K562 (cell line): ENCODE data around the gene IL20. TPM values are rescaled to one million over a fixed set of nuclear protein-coding genes. Genes with fewer than 3 reads are reported as not detected.
"Not testable (repeated sequence)": the region's sequence is repeated elsewhere in the genome, so short reads cannot be mapped to it uniquely, and the experiment has no call there.

ENCODE experiments used
- ATAC-seq: fragments of 200-7000 bp; cut with Tn5 transposase; 3 replicates; pipeline ENCODE4 v1.9.1; 2020; ENCODE audit warnings: moderate library complexity
- BruUV-seq: library from RNA; stranded (reverse); fragments of 400-500 nt; replicated peaks from 2 replicates; lab custom pipeline; 2021; lab: Mats Ljungman, UMichigan
- CTCF ChIA-PET: fragments of 300-600 bp; formaldehyde crosslinking; extraction: SDS; loops from one replicate; lab custom pipeline; 2021; ENCODE audit warnings: low intra/inter-chr PET ratio; lab: Yijun Ruan, JAX
- POLR2A ChIA-PET: fragments of 300-600, 350-650 bp; sonication (Branson Sonifier 250); formaldehyde crosslinking; extraction: SDS; loops from one replicate; lab custom pipeline; 2021; ENCODE audit warnings: antibody characterized with exemption, inconsistent platforms; lab: Yijun Ruan, JAX
- DNase-seq, 4 experiments: peaks; one replicate each; pipeline versions ENCODE4 v3.0.0 to v3.0.0-alpha.2; 2011 to 2018; ENCODE audit warnings: low spot score in 3 of 4, mixed read lengths in 3 of 4; ENCODE audit errors: extremely low read depth in 1 of 4
- FAIRE-seq: peaks from 2 replicates; lab custom pipeline; 2011; peaks lifted over from hg19 to GRCh38; lab: Jason Lieb, UNC
- H2AFZ ChIP-seq: 2 replicates; pipeline ENCODE4 v1.6.0; 2011; ENCODE audit warnings: low read depth, low read length, control low read depth, inconsistent platforms
- H3K27ac ChIP-seq: fragments of 200-600 bp; 3 replicates; pipeline ENCODE4 v1.8.0; 2011; ENCODE audit warnings: low read depth, mild to moderate bottlenecking, control low read depth, inconsistent platforms, low read length, moderate library complexity, mixed read lengths; ENCODE audit errors: extremely low read depth
- H3K27me3 ChIP-seq, 2 experiments: fragments of 300-600 bp in 1 of 2; 2 replicates in 1 of 2; 3 replicates in 1 of 2; pipeline versions ENCODE4 v1.6.0 to v1.8.0; 2011; ENCODE audit warnings: inconsistent platforms in 2 of 2, low read length in 2 of 2, mild to moderate bottlenecking in 1 of 2, mixed read lengths in 1 of 2, moderate library complexity in 1 of 2; ENCODE audit not compliant: control insufficient read depth in 2 of 2, insufficient read depth in 2 of 2
- H3K36me3 ChIP-seq: fragments of 300-600 bp; 3 replicates; pipeline ENCODE4 v1.8.0; 2011; ENCODE audit warnings: mild to moderate bottlenecking, low read length, inconsistent platforms; ENCODE audit not compliant: control insufficient read depth, insufficient read depth
- H3K4me1 ChIP-seq, 2 experiments: fragments of 200-600 bp in 1 of 2; replicated peaks in 1 of 2; 2 replicates in 1 of 2; 3 replicates in 1 of 2; pipeline versions ENCODE4 v1.5.1 to v1.8.0; 2011; ENCODE audit warnings: inconsistent platforms in 2 of 2, low read length in 2 of 2, mild to moderate bottlenecking in 1 of 2, mixed read lengths in 1 of 2, moderate library complexity in 1 of 2; ENCODE audit not compliant: control insufficient read depth in 2 of 2, insufficient read depth in 2 of 2
- H3K4me2 ChIP-seq: 2 replicates; pipeline ENCODE4 v1.6.1; 2011; ENCODE audit warnings: low read length, control low read depth, inconsistent platforms, mixed read lengths; ENCODE audit not compliant: insufficient read depth
- H3K4me3 ChIP-seq: fragments of 200-600 bp; sonication (generic), shearing (Covaris generic); 2 replicates; pipeline ENCODE4 v1.5.1; 2016; ENCODE audit warnings: control low read depth, inconsistent platforms
- H3K79me2 ChIP-seq: fragments of 200-600 bp; 3 replicates; pipeline ENCODE4 v1.8.0; 2011; ENCODE audit warnings: low read length, inconsistent platforms; ENCODE audit not compliant: control insufficient read depth, insufficient read depth
- H3K9ac ChIP-seq, 2 experiments: 2 replicates each; pipeline versions ENCODE4 v1.6.0 to v1.6.1; 2011; ENCODE audit warnings: low read depth in 2 of 2, low read length in 2 of 2, control low read depth in 1 of 2, inconsistent platforms in 1 of 2, mild to moderate bottlenecking in 1 of 2, mixed read lengths in 1 of 2; ENCODE audit not compliant: insufficient read depth in 1 of 2
- H3K9me1 ChIP-seq: one replicate; pipeline ENCODE4 v1.6.0; 2011; ENCODE audit warnings: inconsistent platforms, mild to moderate bottlenecking, low read length, moderate library complexity; ENCODE audit not compliant: control insufficient read depth, insufficient read depth
- H3K9me3 ChIP-seq: replicated peaks from 2 replicates; pipeline ENCODE4 v1.5.1; 2011; ENCODE audit warnings: low read depth, low read length, inconsistent platforms; ENCODE audit not compliant: control insufficient read depth, insufficient read depth
- H4K20me1 ChIP-seq: replicated peaks from 2 replicates; pipeline ENCODE4 v1.6.1; 2011; ENCODE audit warnings: low read length, inconsistent platforms, mixed read lengths; ENCODE audit not compliant: control insufficient read depth, insufficient read depth
- BCOR ChIP-seq: fragments of 450-650 bp; IDR thresholded peaks from 2 replicates; pipeline ENCODE4 v1.6.1; 2016
- KDM1A ChIP-seq, 2 experiments: fragments of 450-650 bp; IDR thresholded peaks; 2 replicates each; pipeline ENCODE4 v1.6.1; 2016; ENCODE audit warnings: mild to moderate bottlenecking in 2 of 2
- RBM25 ChIP-seq: fragments of 200-400 bp; formaldehyde crosslinking; IDR thresholded peaks from 2 replicates; pipeline ENCODE4 v1.6.1; 2018; ENCODE audit warnings: low read length, low read depth, moderate library complexity; ENCODE audit not compliant: severe bottlenecking
- SMARCA5 ChIP-seq: fragments of 450-650 bp; IDR thresholded peaks from 2 replicates; pipeline ENCODE4 v1.6.1; 2016
- TRIM28 ChIP-seq: fragments of 450-650 bp; IDR thresholded peaks from 2 replicates; pipeline ENCODE4 v1.6.1; 2017
- ZNF146 ChIP-seq: IDR thresholded peaks from one replicate; pipeline ENCODE4 v1.6.1; 2018; ENCODE audit warnings: missing compliant biosample characterization; ENCODE audit not compliant: unreplicated experiment
- WGBS: fragments of 100-300 bp; shearing (Covaris generic); methylation state at CpG from one replicate; pipeline ENCODE4 v1.1.6; 2016; ENCODE audit warnings: low coverage, mixed read lengths; ENCODE audit not compliant: insufficient coverage; ENCODE audit errors: missing lambda C conversion rate; 5-methylcytosine and 5-hydroxymethylcytosine counted together
- in situ Hi-C: fragments of 300-500 bp; cut with MboI; formaldehyde crosslinking; loops from 4 replicates; pipeline ENCODE4 v1.15.0; 2018; ENCODE audit warnings: inconsistent platforms, mixed read lengths
- intact Hi-C: fragments of 100-400 bp; cut with micrococcal nuclease; formaldehyde crosslinking; loops from 2 replicates; pipeline ENCODE4 v1.14.2; 2022
- polyA plus RNA-seq, 8 experiments: library from polyadenylated mRNA; depleted of rRNA in 4 of 8; stranded (reverse) in 5 of 8; unstranded in 3 of 8; fragments of >200 nt; fragmentation: Nextera tagmentation in 2 of 8; fragmentation: Illumina TruSeq in 1 of 8; extraction: Ambion mirVana in 2 of 8; extraction: Trizol in 1 of 8; gene quantifications; 2 replicates each; pipeline versions ENCODE4 v1.2.1 to v1.2.3, GENCODE V29; 2011 to 2014; ENCODE audit warnings: inconsistent platforms in 1 of 8, missing spikeins in 1 of 8
- total RNA-seq, 7 experiments: library from RNA; depleted of rRNA in 6 of 7; stranded (reverse); fragments of >200 nt in 6 of 7; fragmentation: Illumina TruSeq in 2 of 7; extraction: Trizol in 2 of 7; gene quantifications; 2 replicates each; pipeline versions ENCODE4 v1.2.1 to v1.2.3, GENCODE V29; 2011 to 2021; ENCODE audit warnings: low replicate concordance in 1 of 7

IL20 gene
- total and polyA plus RNA-seq, 9 of the 15 experiments (the other 6 are each of a cell fraction or from before 2014, with no cell fraction given): not detected

DNA sequence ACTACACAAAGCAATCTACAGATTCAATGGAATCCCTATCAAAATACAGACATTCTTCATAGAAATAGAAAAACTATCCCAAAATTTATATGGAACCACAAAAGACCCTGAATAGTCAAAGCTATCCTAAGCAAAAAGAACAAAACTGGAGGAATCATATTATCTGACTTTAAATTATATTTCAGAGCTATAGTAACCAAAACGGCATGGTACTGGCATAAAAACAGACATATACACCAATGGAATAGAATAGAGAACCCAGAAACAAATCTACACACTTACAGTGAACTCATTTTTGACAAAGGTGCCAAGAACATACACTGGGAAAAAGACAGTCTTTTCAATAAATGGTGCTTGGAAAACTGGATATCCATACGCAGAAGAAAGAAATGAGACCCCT, 12.8 kb upstream of the IL20 start:
- H3K4me1 ChIP-seq, H3K27ac ChIP-seq, H3K9ac ChIP-seq, H3K36me3 ChIP-seq, H3K9me1 ChIP-seq, CTCF ChIA-PET, intact Hi-C loops, BruUV-seq, H3K4me2 ChIP-seq, DNase-seq, H3K9me3 ChIP-seq, FAIRE-seq, H3K79me2 ChIP-seq, in situ Hi-C loops, H4K20me1 ChIP-seq, H2AFZ ChIP-seq, ATAC-seq, H3K4me3 ChIP-seq: not testable (repeated sequence)
- POLR2A ChIA-PET: interaction anchor here (0.6 kb wide), 1 partner anchor 62 kb away, joined by 3 read pairs; no protein-coding TSS in a partner anchor
- peak; percentile 84 for TF ChIP-seq RBM25
- peak; percentile 75; the same call in 1 of the 2 replicates for TF ChIP-seq TRIM28
- 0 out of 4 replicates have a peak, but pooled peaks of 1 of the 2 experiments have one; percentile 27 for TF ChIP-seq KDM1A (IDR thresholded peaks at IDR 0.05)
- peak; percentile 35; the same call in 1 of the 2 replicates for TF ChIP-seq SMARCA5
- 25% methylated on average over 2 of the region's 2 CpGs for WGBS
- H3K27me3 ChIP-seq: peaks cover 3 to 17% of the 10 kb centered on the region in 2 experiments; a peak in 3 of 5 replicates

DNA sequence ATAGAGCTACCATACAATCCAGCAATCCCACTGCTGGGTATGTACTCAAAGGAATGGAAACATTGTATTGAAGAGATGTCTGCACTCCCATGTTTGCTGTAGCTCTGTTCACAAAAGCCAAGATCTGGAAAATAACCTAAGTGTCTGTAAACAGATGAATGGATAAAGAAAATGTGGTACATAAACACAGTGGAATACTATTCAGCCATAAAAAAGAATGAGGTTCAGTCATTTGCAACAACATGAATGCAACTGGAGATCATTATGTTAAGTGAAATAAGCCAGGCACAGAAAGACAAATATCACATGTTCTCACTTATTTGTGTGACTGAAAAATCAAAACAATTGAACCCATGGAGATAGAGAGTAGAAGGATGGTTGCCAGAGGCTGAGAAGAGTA, 11.7 kb upstream of the IL20 start:
- CTCF ChIA-PET, H3K27ac ChIP-seq, H3K9ac ChIP-seq, H2AFZ ChIP-seq, BruUV-seq, H3K79me2 ChIP-seq, DNase-seq, H3K9me1 ChIP-seq, H3K36me3 ChIP-seq, H3K4me3 ChIP-seq, H3K4me1 ChIP-seq, H3K9me3 ChIP-seq, ATAC-seq, intact Hi-C loops, in situ Hi-C loops, H4K20me1 ChIP-seq, H3K4me2 ChIP-seq, FAIRE-seq: not testable (repeated sequence)
- TF ChIP-seq RBM25 (peak; percentile 24), KDM1A (IDR thresholded peaks at IDR 0.05) (0 out of 4 replicates have a peak, but pooled peaks of 1 of the 2 experiments have one; percentile 11), ZNF146 (CRISPR knock-in tag) (peak; percentile 69), BCOR (0 out of 2 replicates have a peak, but pooled peaks have one; percentile 21)
- H3K27me3 ChIP-seq: peaks cover 3 to 17% of the 10 kb centered on the region in 2 experiments; a peak in 3 of 5 replicates
- POLR2A ChIA-PET: interaction anchor here (1.3 kb wide), 1 partner anchor 22 kb away, joined by 5 read pairs; no protein-coding TSS in a partner anchor
